Measurements from ENCODE around the gene HORMAD2.

HORMAD2 gene

DNA sequence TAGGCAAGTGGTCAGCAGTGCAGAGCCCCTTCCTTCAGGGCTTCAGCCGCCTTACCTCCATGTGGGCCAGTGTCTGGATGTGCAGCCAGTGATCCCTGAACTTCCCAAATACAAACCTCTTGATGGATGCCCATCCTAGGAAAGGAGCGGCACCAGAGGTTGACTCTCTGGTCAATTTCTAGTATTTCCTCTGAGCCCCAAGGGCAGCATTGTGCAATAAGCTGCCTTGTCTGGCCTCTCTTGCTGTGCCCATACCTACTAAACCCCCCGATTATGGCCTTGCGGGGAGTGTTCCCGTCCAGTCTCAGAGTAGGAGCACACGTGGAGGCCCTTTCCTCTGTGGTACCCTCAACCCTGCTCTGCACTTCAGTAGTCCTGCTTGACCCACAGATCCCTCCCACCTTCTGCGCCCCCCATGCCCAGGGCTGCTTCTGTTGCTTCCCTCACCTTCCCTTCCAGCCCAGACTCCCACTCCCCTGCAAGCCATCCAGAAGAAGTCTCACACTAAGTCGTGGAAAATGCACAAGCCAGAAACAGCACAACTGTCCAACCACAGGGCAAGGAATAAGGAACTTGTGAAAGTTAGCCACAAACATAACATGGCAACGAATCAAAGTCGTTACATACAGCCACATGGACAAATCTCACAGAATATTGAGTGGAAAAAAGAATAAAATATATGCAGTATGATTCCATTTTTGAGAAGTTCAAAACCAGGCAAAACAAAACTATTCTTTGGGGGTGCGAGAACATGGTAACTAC is 39.6 kb upstream of the HORMAD2 start:
- Histone ChIP-seq H3K36me3 (ENCODE audit: control insufficient read depth in 2 of 2, insufficient read depth in 1 of 2, low read length in 2 of 2) (no peaks in the 10 kb centered on the region), H3K4me1 (ENCODE audit: control insufficient read depth, insufficient read depth, low read length) (peaks cover 21% of the 10 kb centered on the region), H3K9me3 (ENCODE audit: control insufficient read depth, insufficient read depth, low read depth, low read length) (no peaks in the 10 kb centered on the region), H3K4me3 (ENCODE audit: low read depth, low read length) (no peak overlapping the region), H3K27ac (ENCODE audit: extremely low read depth, low read depth, low read length) (no peak overlapping the region)
- ChIA-PET POLR2A (no interaction called here), CTCF (interaction anchor here (0.5 to 0.7 kb wide), 2 partner anchors 188 to 438 kb away, joined by 3 to 5 read pairs; no protein-coding TSS in a partner anchor)
- TF ChIP-seq ZNF501 (tag by site-specific recombination; IDR thresholded peaks at IDR 0.05) (no peak), ZNF670 (tag by site-specific recombination; IDR thresholded peaks at IDR 0.05; ENCODE audit: low read depth) (no peak), ZNF776 (tag by site-specific recombination; IDR thresholded peaks at IDR 0.05; ENCODE audit: borderline replicate concordance) (no peak), OVOL3 (tag by site-specific recombination; IDR thresholded peaks at IDR 0.05) (no peak), MZF1 (tag by site-specific recombination; IDR thresholded peaks at IDR 0.05; ENCODE audit: borderline replicate concordance) (no peak), MEIS1 (CRISPR knock-in tag; IDR thresholded peaks at IDR 0.05; ENCODE audit: borderline replicate concordance) (no peak), TCF7L2 (IDR thresholded peaks at IDR 0.05; ENCODE audit: borderline replicate concordance, low read depth, low read length) (no peak), ZNF561 (tag by site-specific recombination; IDR thresholded peaks at IDR 0.05; ENCODE audit: borderline replicate concordance) (no peak), ZNF600 (tag by site-specific recombination; IDR thresholded peaks at IDR 0.05) (no peak), ZNF133 (tag by site-specific recombination; IDR thresholded peaks at IDR 0.05) (no peak), ZNF664 (tag by site-specific recombination; IDR thresholded peaks at IDR 0.05) (no peak), ZNF221 (tag by site-specific recombination; IDR thresholded peaks at IDR 0.05; ENCODE audit: borderline replicate concordance) (no peak), ZNF239 (tag by site-specific recombination; IDR thresholded peaks at IDR 0.05) (no peak), REPIN1 (tag by site-specific recombination; IDR thresholded peaks at IDR 0.05; ENCODE audit: low read depth) (no peak), SCRT2 (tag by site-specific recombination; IDR thresholded peaks at IDR 0.05) (no peak), KLF9 (tag by site-specific recombination; IDR thresholded peaks at IDR 0.05; ENCODE audit: low read depth) (no peak), ZNF391 (tag by site-specific recombination; IDR thresholded peaks at IDR 0.05; ENCODE audit: borderline replicate concordance, low read depth) (no peak)
- TF ChIP-seq, protein P1, sequence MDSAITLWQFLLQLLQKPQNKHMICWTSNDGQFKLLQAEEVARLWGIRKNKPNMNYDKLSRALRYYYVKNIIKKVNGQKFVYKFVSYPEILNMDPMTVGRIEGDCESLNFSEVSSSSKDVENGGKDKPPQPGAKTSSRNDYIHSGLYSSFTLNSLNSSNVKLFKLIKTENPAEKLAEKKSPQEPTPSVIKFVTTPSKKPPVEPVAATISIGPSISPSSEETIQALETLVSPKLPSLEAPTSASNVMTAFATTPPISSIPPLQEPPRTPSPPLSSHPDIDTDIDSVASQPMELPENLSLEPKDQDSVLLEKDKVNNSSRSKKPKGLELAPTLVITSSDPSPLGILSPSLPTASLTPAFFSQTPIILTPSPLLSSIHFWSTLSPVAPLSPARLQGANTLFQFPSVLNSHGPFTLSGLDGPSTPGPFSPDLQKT (IDR thresholded peaks at IDR 0.05; ENCODE audit: borderline replicate concordance, low read depth, low read length) = no peak
- TF ChIP-seq, protein P2, sequence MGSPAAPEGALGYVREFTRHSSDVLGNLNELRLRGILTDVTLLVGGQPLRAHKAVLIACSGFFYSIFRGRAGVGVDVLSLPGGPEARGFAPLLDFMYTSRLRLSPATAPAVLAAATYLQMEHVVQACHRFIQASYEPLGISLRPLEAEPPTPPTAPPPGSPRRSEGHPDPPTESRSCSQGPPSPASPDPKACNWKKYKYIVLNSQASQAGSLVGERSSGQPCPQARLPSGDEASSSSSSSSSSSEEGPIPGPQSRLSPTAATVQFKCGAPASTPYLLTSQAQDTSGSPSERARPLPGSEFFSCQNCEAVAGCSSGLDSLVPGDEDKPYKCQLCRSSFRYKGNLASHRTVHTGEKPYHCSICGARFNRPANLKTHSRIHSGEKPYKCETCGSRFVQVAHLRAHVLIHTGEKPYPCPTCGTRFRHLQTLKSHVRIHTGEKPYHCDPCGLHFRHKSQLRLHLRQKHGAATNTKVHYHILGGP (tag by site-specific recombination; IDR thresholded peaks at IDR 0.05) = no peak
- TF ChIP-seq, protein P3, sequence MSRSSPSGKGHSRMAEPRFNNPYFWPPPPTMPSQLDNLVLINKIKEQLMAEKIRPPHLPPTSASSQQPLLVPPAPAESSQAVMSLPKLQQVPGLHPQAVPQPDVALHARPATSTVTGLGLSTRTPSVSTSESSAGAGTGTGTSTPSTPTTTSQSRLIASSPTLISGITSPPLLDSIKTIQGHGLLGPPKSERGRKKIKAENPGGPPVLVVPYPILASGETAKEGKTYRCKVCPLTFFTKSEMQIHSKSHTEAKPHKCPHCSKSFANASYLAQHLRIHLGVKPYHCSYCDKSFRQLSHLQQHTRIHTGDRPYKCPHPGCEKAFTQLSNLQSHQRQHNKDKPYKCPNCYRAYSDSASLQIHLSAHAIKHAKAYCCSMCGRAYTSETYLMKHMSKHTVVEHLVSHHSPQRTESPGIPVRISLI (tag by site-specific recombination; IDR thresholded peaks at IDR 0.05) = no peak

- Histone ChIP-seq H3K4me1 (ENCODE audit: control insufficient read depth, insufficient read depth, low read length) (peaks cover 21% of the 10 kb centered on the region), H3K4me3 (ENCODE audit: low read depth, low read length) (no peak overlapping the region), H3K9me3 (ENCODE audit: control insufficient read depth, insufficient read depth, low read depth, low read length) (no peaks in the 10 kb centered on the region), H3K27ac (ENCODE audit: extremely low read depth, low read depth, low read length) (no peak overlapping the region), H3K36me3 (ENCODE audit: control insufficient read depth in 2 of 2, insufficient read depth in 1 of 2, low read length in 2 of 2) (no peaks in the 10 kb centered on the region)
- TF ChIP-seq MZF1 (tag by site-specific recombination; IDR thresholded peaks at IDR 0.05; ENCODE audit: borderline replicate concordance) = no peak
- TF ChIP-seq TCF7L2 (IDR thresholded peaks at IDR 0.05; ENCODE audit: borderline replicate concordance, low read depth, low read length) = no peak
- TF ChIP-seq ZBTB49 (tag by site-specific recombination; IDR thresholded peaks at IDR 0.05; ENCODE audit: low read depth) = no peak
- no peak for TF ChIP-seq ZNF266 (tag by site-specific recombination; IDR thresholded peaks at IDR 0.05; ENCODE audit: low read depth)
- CTCF ChIA-PET = no interaction called here
- POLR2A ChIA-PET = no interaction called here
These were observed 38.8 kb upstream of the HORMAD2 start for GRCh38 chr22:30041475-30041874.
